Raji (cell line): ENCODE measurements around the gene HOXB3.

Experiments
- POLR2A ChIP-seq: IDR thresholded peaks from 2 replicates; pipeline ENCODE4 v1.6.1; 2011; ENCODE audit warnings: low read depth, low read length, control low read depth; ENCODE audit not compliant: insufficient read depth

The HOXB3 gene

GRCh38 chr17:48591255-48592056 is 1.4 kb upstream of the HOXB3 start:
- no peak for TF ChIP-seq POLR2A

DNA sequence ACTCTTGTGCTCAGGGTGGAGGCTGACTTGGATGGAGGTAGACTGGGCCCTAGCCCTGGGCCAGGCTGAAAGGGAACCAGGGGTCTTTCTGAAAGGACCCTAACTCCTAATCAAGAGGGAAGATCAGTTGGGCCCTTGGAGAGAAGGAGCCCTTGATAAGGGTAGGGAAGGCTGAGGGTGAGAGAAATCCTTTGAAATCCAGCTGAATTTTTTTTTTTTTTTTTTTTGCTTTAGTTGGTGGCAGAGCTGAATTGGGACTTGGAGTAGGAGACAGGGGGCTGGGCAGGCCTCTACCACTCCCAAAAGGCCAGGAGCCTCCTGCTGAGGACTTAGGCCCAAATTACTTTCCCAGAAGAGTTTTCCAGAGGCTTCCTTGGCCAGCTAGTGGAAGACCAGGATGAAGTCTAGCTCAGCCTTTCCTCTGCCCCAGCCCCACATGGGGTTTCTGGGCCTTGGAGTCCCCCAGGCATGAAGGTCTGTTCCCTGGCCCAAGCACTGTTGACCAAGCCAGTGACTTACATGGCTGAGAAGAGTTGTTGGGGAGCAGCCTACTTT is 643 bp upstream of the HOXB3 start:
- TF ChIP-seq POLR2A: no peak

- no peak for TF ChIP-seq POLR2A
These were observed 796 bp downstream of the HOXB3 start for GRCh38 chr17:48589060-48589830.

DNA sequence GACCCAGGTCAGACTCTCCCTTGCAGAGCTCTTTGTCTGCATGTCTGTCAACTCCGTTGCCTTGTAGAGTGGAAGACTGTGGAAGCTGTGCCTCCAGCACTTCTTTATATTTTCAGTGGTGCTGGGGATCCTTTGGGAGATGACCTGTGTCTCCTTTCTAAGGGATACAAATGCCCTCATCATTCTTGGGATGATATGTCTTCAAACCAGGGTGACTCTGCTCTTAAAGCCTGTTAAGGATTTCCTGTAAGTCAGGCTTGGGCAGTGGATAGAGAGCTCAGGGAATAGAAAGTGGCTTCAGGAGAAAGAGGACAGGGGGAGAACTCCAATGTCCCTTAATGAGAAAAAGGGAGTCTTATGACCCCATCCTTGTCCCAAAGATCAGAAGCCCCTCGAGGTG is 1.5 kb downstream of the HOXB3 start:
- no peak for TF ChIP-seq POLR2A

- no peak for TF ChIP-seq POLR2A
These were observed 2.0 kb downstream of the HOXB3 start for GRCh38 chr17:48588074-48588415.

DNA sequence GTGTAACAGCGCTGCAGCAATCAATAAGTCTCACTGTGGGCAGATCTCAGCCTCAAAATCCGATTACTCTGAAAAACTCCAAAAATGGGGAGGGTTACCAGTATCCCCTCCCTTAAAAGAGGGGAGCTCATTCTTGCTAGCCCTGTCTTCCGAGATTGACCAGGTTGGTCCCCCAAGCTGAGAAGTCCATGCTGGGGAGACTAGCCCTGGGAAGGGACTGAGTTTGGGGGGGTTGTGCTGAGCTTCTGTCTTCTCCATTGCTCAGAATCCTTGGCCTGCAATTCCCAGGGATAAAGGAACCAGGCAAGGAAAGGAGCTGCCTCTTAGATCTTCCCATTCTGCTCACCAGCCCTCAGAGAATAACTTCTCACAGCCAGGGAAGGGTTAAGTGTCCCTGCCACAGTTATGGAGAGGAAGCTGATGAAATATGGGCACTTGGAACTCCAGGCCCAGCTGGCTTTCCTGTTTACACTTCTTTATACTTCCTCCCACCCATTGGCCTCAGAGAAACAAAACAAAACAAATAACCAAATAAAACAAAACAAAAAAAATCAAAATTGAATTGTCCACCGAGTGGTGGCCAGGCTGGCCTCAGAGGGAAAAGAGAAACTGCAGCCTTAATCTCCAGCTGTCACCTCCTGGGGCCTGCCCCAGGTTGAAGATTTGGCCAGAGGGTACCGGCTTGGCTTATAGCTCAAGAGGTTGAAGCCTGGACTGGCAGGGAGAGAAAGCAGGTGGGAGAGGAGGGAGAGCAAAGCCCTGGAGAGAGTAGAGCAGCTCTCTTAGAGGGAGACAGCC is 2.6 kb downstream of the HOXB3 start:
- no peak for TF ChIP-seq POLR2A

- TF ChIP-seq POLR2A: no peak
These were observed 3.4 kb downstream of the HOXB3 start for GRCh38 chr17:48586355-48587258.

DNA sequence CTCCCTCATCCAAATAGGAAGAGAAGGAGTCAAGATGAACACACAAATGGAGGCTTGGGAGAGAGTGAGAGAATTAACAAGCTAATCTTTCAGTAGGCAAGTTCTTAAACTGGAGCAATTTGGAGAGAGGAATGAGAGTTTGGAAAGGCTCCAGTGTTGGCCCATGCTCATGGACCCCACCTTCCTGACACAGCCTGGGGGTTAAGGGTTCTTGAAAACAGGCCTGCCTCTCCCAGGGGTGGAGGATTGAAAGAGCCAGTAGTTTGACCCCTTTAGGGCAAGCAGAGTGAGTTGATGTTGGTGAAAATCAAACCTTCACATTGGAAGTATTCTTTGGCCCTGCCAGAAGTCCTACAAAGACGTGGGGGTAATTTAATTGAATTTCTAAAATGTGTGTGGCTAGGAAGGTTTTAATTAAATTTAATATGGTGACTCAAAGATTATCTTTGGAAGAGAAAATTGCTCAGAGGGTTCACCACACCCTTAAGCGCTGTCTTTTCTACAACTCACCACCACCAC is 5.8 kb downstream of the HOXB3 start:
- TF ChIP-seq POLR2A: no peak

DNA sequence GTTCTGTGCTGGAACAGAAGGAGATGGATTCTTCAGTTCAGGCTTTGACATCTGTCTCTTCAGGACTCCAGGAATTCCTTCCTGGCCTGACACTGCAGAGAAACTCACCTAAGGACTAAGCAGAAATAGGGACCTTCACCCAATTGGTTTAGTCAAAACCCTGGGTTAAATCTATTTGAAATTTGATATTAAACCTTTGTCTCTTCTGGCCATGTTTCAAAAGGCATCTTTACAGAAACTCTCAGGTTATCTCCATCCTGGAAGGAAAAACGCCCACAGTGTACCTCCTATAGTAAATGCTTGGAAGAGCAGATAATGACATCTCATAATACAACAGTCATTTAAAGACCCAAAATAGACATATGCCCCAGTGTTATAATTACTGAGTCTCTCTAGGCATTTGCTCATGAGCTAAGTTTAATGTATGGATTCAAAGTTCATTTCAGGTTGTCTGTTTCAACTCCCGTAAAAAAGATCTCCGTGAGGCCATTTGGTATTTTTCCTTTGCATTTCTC is 6.3 kb downstream of the HOXB3 start:
- TF ChIP-seq POLR2A: no peak

DNA sequence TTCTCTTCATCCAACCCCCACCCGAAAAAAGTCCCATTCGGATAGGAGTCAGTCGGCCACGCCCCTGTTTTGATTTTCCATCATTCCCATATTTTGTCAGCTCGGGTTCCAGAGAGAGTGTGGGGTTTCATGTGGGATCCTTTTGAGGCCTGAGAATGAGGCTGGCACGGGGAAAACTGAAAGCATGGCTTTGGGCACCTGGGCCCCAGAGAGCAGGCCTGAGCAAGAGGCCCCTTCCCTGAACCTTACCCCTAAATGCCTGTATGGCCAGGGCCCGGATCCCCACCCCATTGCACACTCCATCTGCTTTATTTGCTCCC is 7.3 kb downstream of the HOXB3 start:
- TF ChIP-seq POLR2A: no peak

GRCh38 chr17:48579760-48580554 is 10.1 kb downstream of the HOXB3 start:
- no peak for TF ChIP-seq POLR2A

DNA sequence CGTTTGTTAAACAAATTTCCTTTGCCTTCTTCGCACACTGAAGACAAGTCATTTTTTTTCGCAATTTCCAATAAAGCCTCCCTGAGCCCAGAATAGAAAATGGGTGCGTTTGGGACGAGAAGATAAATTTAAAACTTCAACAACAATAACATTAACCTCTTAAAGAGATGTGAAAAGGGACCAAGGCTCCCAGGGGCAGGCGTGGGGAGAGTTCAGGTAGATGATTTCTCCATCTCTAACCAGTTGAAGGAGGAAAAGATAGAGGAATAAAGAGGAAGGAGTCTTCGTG is 10.6 kb downstream of the HOXB3 start:
- TF ChIP-seq POLR2A: no peak

DNA sequence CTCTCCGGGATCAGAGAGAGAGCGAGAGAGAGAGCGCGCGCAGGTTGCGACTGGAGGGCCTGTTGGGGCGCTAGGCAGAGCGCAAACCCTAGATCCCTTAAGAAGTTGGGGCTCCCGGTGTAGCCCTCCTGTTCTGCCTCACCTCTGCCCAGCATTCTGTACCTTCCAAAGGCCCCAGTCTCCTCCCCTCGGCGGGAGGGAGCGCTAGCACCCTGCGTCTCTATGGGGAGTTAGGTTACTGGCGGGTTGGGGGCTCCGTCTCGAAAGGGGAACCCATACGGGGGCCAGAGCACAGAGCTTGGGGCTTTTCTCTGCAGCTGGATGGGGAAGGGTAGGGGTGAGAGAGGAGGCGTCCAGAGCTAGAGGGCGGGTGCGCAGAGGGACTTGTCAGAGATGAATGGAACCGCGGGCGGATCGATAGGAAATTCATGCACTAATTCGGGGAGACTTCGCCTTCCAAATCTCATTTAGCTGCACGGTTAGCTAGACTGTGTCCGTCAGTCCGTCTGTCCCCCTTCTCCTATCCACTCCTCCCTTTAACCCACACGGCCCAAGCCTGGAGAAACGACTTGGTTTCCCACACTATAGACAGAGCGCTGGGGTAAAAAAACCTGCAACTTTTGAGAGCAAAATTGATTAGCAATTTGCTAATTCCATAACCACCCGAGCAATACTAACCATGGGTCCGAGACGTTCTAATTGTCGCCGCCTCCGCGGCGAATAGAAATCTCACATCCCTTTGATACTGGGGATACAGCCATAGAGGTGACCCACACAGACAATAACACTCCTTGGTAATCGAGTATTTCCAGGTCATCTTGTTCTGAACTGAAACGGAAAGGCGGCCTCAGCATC is 11.2 kb downstream of the HOXB3 start:
- no peak; the same call in 1 of the 2 replicates for TF ChIP-seq POLR2A
